HG02885 (cell line): ENCODE results near the gene ZNF425.
"Not testable (repeated sequence)": the region's sequence is repeated elsewhere in the genome, so short reads cannot be mapped to it uniquely, and the experiment has no call there.

Experiments used
- ATAC-seq: cut with Tn5 transposase; IDR thresholded peaks from one replicate; pipeline ENCODE4 v1.9.1; 2021; ENCODE audit warnings: mild to moderate bottlenecking; ENCODE audit not compliant: unreplicated experiment, poor library complexity

ZNF425 gene

GRCh38 chr7:149077594-149077993 lies 48.5 kb downstream of the ZNF425 start:
- no peak for ATAC-seq

DNA sequence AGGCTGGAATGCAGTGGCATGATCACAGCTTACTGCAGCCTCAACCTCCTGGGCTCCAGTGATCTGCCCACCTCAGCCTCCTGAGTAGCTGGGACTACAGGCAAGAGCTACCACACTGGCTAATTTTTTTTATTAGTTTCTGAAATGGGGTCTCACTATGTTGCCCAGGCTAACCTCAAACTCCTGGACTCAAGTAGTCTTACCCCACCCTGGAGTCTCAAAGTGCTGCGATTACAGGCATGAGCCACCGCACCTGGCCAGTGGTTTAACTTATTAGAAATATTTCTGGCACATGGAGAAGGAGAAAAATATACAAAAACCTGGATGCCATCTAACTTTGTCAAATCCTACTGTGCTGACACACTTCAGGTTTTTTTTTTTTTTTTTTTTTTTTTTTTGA lies 50.8 kb downstream of the ZNF425 start:
- no peak for ATAC-seq

GRCh38 chr7:149074116-149074885 lies 51.8 kb downstream of the ZNF425 start:
- ATAC-seq: no peak

GRCh38 chr7:149072438-149072775 lies 53.7 kb downstream of the ZNF425 start:
- ATAC-seq: no peak

GRCh38 chr7:149071641-149072437 lies 54.3 kb downstream of the ZNF425 start:
- no peak for ATAC-seq

- ATAC-seq: no peak
Measured at GRCh38 chr7:149071182-149071635, 54.9 kb downstream of the ZNF425 start.

DNA sequence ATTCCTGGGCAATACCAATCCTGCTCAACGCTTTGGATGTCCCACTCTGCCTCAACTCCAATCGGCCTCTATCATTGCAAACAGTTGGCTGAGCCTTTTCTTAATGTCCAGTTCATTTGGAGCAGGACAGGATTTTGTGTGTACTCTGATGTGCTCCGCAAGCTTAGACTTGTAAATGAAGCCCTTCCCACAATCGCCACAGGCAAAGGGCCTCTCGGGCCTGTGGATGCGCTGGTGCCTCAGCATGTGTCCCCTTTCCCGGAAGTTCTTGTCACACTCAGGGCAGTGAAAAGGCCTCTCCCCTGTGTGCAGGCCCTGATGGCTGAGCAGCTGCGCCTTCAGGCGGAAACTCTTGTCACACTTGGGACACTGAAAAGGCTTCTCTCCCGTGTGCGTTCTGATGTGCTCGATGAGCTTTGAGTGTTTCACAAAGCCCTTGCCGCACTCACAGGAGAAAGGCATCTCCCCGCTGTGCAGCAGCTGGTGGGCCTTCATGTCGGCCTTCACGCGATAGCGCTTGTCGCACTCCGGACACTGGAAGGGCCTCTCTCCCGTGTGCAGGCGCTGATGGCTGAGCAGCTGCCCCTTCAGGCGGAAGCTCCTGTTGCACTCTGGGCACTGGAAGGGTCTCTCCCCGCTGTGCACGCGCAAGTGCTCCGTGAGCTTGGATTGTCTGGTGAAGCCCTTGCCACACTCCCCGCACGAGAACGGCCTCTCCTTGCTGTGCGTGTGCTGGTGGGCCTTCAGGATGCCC lies 55.6 kb downstream of the ZNF425 start:
- no peak for ATAC-seq

- ATAC-seq: no peak
Measured at GRCh38 chr7:149067869-149068268, 58.3 kb downstream of the ZNF425 start.

DNA sequence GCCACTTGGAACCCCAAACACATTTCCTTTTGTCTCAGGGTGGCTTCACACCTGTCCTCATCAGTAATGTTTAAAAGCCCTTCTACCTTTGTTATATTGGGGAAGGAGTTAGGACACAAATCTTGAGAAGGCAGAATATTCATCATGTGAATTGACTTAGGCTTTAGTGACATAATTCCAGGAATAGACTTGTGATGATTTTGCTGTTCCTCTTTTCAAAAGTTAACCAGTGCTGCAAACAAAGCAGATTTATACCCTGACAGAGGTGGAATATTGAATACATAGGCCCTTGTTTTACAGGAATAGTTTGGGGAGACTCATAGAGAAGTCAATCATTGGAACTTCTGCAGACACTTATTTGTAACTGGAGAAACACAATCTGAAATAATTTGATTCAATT lies 62.6 kb downstream of the ZNF425 start:
- ATAC-seq: no peak

DNA sequence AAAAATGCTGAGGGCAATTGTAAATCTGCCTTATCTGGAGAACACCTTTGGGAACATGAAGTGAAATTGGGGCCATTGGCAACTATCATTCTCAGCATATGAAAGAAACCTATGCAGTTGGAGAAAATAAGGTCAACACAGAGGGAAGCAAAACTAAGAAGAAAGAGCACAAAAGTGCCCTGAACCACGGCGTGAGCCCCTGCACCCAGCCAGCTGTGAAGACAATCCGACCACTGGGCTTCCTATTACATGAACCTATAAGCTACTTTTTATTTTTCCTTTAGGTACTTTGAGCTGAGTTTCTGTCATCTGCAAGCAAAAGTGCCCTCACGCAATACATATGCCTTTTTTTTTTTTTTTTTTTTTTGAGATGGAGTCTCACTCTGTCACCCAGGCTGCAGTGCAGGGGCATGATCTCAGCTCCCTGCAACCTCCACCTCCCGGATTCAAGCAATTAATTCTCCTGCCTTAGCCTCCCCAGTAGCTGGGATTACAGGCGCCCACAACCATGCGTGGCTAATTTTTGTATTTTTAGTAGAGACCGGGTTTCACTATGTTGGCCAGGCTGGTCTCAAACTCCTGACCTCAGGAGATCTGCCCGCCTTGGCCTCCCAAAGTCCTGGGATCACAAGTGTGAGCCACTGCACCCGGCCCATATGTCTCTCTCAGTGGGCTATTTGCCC lies 63.8 kb downstream of the ZNF425 start:
- not testable (repeated sequence) for ATAC-seq

DNA sequence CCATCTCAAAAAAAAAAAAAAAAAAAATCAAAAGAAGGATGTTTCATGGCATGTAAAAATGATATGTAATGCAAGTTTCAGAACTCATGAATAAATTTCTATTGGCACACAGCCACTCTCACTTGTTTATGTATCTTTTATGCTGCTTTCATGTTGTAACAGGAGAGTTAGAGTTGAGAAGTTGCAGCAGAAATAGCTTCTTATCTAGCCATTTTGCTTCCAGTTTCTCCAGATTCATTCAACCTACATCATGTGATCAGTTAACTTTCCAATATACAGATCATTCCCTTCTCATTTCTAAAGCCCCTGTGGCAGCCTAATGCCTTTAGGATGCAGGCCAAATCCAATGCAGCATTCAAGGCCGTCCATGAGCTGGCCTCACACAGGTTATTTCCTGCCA lies 66.0 kb downstream of the ZNF425 start:
- ATAC-seq: no peak

GRCh38 chr7:149053885-149054284 lies 72.2 kb downstream of the ZNF425 start:
- ATAC-seq: no peak

DNA sequence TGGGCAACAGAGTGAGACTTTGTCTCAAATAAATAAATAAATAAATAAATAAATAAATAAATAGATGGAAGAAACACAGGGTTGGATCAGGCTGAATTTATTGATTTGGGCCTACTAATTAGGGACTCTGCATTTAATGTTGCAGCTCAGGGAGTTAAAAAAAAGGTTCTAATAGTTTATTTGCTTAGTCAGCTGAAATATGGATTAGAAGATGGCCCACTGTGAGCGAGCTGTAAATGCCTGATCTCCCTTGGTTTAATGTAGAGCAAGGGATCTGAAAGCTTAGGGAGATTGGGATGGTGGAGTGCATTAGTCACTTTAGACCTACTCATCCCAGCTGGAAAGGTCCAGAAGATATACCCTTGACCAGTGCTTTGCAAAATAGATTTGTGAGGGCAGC lies 72.7 kb downstream of the ZNF425 start:
- no peak for ATAC-seq
